Keratinocyte (primary cell): ENCODE measurements around the gene LGALS12. TPM values are rescaled to one million over a fixed set of nuclear protein-coding genes. Genes with fewer than 3 reads are reported as not detected.
A peak's percentile ranks its signal among the peaks of the same experiment; 100 is the strongest.

Source experiments
- DNase-seq: peaks from one replicate; pipeline ENCODE4 v3.0.0-alpha.2; 2011; ENCODE audit warnings: low read depth, missing footprints, low spot score
- FAIRE-seq: peaks from 2 replicates; lab custom pipeline; 2011; peaks lifted over from hg19 to GRCh38; lab: Jason Lieb, UNC
- H2AFZ ChIP-seq: 2 replicates; pipeline ENCODE4 v1.6.0; 2012; ENCODE audit warnings: low read length, control low read depth, inconsistent platforms; ENCODE audit not compliant: control insufficient read depth
- H3K27ac ChIP-seq: 2 replicates; pipeline ENCODE4 v1.5.1; 2011; ENCODE audit warnings: low read length; ENCODE audit not compliant: control insufficient read depth, insufficient read depth
- H3K27me3 ChIP-seq: 3 replicates; pipeline ENCODE4 v1.6.0; 2011; ENCODE audit warnings: low read length; ENCODE audit not compliant: control insufficient read depth, insufficient read depth; ENCODE audit errors: extremely low read depth
- H3K36me3 ChIP-seq, 2 experiments: 2 replicates in 1 of 2; 3 replicates in 1 of 2; pipeline ENCODE4 v1.5.1; 2011; ENCODE audit warnings: low read length in 2 of 2, mild to moderate bottlenecking in 1 of 2; ENCODE audit not compliant: control insufficient read depth in 2 of 2, insufficient read depth in 2 of 2; ENCODE audit errors: extremely low read depth in 1 of 2
- H3K4me1 ChIP-seq: 3 replicates; pipeline ENCODE4 v1.5.1; 2011; ENCODE audit warnings: low read length; ENCODE audit not compliant: control insufficient read depth, insufficient read depth; ENCODE audit errors: extremely low read depth
- H3K4me2 ChIP-seq: 3 replicates; pipeline ENCODE4 v1.6.0; 2011; ENCODE audit warnings: low read depth, low read length; ENCODE audit not compliant: control insufficient read depth, insufficient read depth; ENCODE audit errors: extremely low read depth
- H3K4me3 ChIP-seq, 3 experiments: fragments of 200-600 bp in 1 of 3; sonication (generic) in 1 of 3; 2 replicates in 2 of 3; 3 replicates in 1 of 3; pipeline ENCODE4 v1.5.1; 2011 to 2016; ENCODE audit warnings: low read length in 3 of 3, mild to moderate bottlenecking in 3 of 3, control low read depth in 2 of 3, inconsistent platforms in 1 of 3, low read depth in 1 of 3, mixed read lengths in 1 of 3, mixed run types in 1 of 3, moderate library complexity in 1 of 3; ENCODE audit not compliant: control insufficient read depth in 2 of 3, insufficient read depth in 2 of 3; ENCODE audit errors: extremely low read depth in 1 of 3
- H3K79me2 ChIP-seq: 2 replicates; pipeline ENCODE4 v1.6.0; 2012; ENCODE audit warnings: low read length; ENCODE audit not compliant: control insufficient read depth, insufficient read depth
- H3K9ac ChIP-seq: 3 replicates; pipeline ENCODE4 v1.6.0; 2011; ENCODE audit warnings: low read length; ENCODE audit not compliant: control insufficient read depth, insufficient read depth; ENCODE audit errors: extremely low read depth
- H3K9me1 ChIP-seq: 3 replicates; pipeline ENCODE4 v1.6.0; 2011; ENCODE audit warnings: low read length; ENCODE audit not compliant: control insufficient read depth, insufficient read depth; ENCODE audit errors: extremely low read depth
- H3K9me3 ChIP-seq: 2 replicates; pipeline ENCODE4 v1.5.1; 2012; ENCODE audit warnings: low read depth, low read length; ENCODE audit not compliant: control insufficient read depth
- H4K20me1 ChIP-seq: 3 replicates; pipeline ENCODE4 v1.6.0; 2011; ENCODE audit warnings: low read length; ENCODE audit not compliant: control insufficient read depth, insufficient read depth; ENCODE audit errors: extremely low read depth
- EZH2 ChIP-seq: IDR thresholded peaks from one replicate; pipeline ENCODE4 v1.6.1; 2012; ENCODE audit warnings: inconsistent platforms, mild to moderate bottlenecking, low read length, moderate library complexity
- dilution Hi-C: fragments of 300-500 bp; cut with MboI; formaldehyde crosslinking; loops from one replicate; pipeline ENCODE4 v1.7.0; 2020; ENCODE audit warnings: low sequenced_read_pairs; ENCODE audit not compliant: extremely low pct_ligation_motif_present
- polyA plus RNA-seq, 5 experiments: library from polyadenylated mRNA; depleted of rRNA in 3 of 5; stranded (reverse) in 3 of 5; stranded (forward) in 1 of 5; unstranded in 1 of 5; fragments of >200 nt; gene quantifications; 1 replicate in 1 of 5; 2 replicates in 3 of 5; 3 replicates in 1 of 5; pipeline versions ENCODE4 v1.2.1 to v1.2.3, GENCODE V29; 2011 to 2012; ENCODE audit warnings: missing spikeins in 2 of 5, low read depth in 1 of 5, low replicate concordance in 1 of 5
- TF ChIP-seq, protein P1 (sequence below), 3 experiments: IDR thresholded peaks in 1 of 3; conservative IDR thresholded peaks in 1 of 3; optimal IDR thresholded peaks in 1 of 3; 2 replicates in 2 of 3; 3 replicates in 1 of 3; pipeline versions ENCODE3 to v1.5.1; 2011; ENCODE audit warnings: low read length in 3 of 3, mild to moderate bottlenecking in 3 of 3, moderate library complexity in 2 of 3, control low read depth in 1 of 3, inconsistent platforms in 1 of 3; ENCODE audit not compliant: insufficient read depth in 2 of 3; ENCODE audit errors: extremely low read depth in 1 of 3

Gene LGALS12
- polyA plus RNA-seq, 1 donor (not counting 4 experiments of a cell fraction or from before 2014, with no cell fraction given), result not detected

- H3K9me1 ChIP-seq, result no peaks in the 10 kb centered on the region
- FAIRE-seq, result no peak
- dilution Hi-C loops, result no loop called here
- DNase-seq, result no peak
- H3K4me3 ChIP-seq, result no peak overlapping the region
- no peak overlapping the region for H3K9ac ChIP-seq
- no peaks in the 10 kb centered on the region for H3K9me3 ChIP-seq
- TF ChIP-seq, protein P1, sequence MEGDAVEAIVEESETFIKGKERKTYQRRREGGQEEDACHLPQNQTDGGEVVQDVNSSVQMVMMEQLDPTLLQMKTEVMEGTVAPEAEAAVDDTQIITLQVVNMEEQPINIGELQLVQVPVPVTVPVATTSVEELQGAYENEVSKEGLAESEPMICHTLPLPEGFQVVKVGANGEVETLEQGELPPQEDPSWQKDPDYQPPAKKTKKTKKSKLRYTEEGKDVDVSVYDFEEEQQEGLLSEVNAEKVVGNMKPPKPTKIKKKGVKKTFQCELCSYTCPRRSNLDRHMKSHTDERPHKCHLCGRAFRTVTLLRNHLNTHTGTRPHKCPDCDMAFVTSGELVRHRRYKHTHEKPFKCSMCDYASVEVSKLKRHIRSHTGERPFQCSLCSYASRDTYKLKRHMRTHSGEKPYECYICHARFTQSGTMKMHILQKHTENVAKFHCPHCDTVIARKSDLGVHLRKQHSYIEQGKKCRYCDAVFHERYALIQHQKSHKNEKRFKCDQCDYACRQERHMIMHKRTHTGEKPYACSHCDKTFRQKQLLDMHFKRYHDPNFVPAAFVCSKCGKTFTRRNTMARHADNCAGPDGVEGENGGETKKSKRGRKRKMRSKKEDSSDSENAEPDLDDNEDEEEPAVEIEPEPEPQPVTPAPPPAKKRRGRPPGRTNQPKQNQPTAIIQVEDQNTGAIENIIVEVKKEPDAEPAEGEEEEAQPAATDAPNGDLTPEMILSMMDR (optimal IDR thresholded peaks at IDR 0.05 in 1 of 3, IDR thresholded peaks at IDR 0.05 in 1 of 3, conservative IDR thresholded peaks at IDR 0.05 in 1 of 3; ENCODE audit: extremely low read depth in 1 of 3, insufficient read depth in 2 of 3, low read length in 3 of 3), result no peak
- TF ChIP-seq EZH2, result no peak
- H3K27me3 ChIP-seq, result no peaks in the 10 kb centered on the region
- H4K20me1 ChIP-seq, result no peaks in the 10 kb centered on the region
- peak overlapping the region; percentile 53 for H2AFZ ChIP-seq
- peak overlapping the region; percentile 55 for H3K4me2 ChIP-seq
- no peaks in the 10 kb centered on the region for H3K36me3 ChIP-seq
- no peaks in the 10 kb centered on the region for H3K79me2 ChIP-seq
- peaks cover 22% of the 10 kb centered on the region for H3K4me1 ChIP-seq
- H3K27ac ChIP-seq, result no peak overlapping the region
These were observed 54.8 kb downstream of the LGALS12 start for GRCh38 chr11:63560506-63561180.

- TF ChIP-seq, protein P1 (optimal IDR thresholded peaks at IDR 0.05 in 1 of 3, IDR thresholded peaks at IDR 0.05 in 1 of 3, conservative IDR thresholded peaks at IDR 0.05 in 1 of 3; ENCODE audit: extremely low read depth in 1 of 3, insufficient read depth in 2 of 3, low read length in 3 of 3), result no peak
- no peak for TF ChIP-seq EZH2
- Histone ChIP-seq H3K27me3 (no peaks in the 10 kb centered on the region), H3K4me1 (peaks cover 48% of the 10 kb centered on the region), H2AFZ (no peak within 1 kb of the TSS), H3K36me3 (no peaks in the 10 kb centered on the region), H3K4me3 (no peak within 1 kb of the TSS), H4K20me1 (no peaks in the 10 kb centered on the region), H3K79me2 (no peaks in the 10 kb centered on the region), H3K9ac (no peak within 1 kb of the TSS), H3K4me2 (no peak within 1 kb of the TSS), H3K9me3 (no peaks in the 10 kb centered on the region), H3K9me1 (no peaks in the 10 kb centered on the region), H3K27ac (no peak within 1 kb of the TSS)
- dilution Hi-C loops, result no loop called here
- FAIRE-seq, result no peak
- DNase-seq, result no peak
These were observed 57.5 kb downstream of the LGALS12 start, which contains the start of gene PLAAT2 for GRCh38 chr11:63563201-63564055. PLAAT2 (minus strand) TSS chr11:63563379; CDS start chr11:63563324, 55 bp downstream.
